ENCODE measurements around the gene HMCES.

DNA sequence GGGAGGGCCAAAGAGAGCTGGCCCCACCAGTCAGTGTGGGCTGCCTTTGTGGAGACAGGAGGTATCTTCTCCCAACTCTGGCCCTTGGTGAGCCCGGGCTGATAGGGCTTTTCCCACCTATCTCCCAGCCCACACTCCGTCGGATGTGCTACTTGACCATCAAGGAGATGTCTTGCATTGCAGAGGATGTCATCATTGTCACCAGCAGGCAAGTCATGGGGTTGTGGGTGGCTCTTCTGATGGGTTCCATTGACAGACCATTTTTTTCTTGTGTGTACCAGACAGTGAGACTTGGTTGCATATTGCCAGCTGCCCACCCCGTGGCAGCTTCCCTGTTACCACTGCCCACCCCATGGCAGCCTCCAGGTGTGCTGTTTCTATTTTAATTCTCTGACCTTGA is 25.9 kb upstream of the HMCES start:
- TF ChIP-seq, protein P1, sequence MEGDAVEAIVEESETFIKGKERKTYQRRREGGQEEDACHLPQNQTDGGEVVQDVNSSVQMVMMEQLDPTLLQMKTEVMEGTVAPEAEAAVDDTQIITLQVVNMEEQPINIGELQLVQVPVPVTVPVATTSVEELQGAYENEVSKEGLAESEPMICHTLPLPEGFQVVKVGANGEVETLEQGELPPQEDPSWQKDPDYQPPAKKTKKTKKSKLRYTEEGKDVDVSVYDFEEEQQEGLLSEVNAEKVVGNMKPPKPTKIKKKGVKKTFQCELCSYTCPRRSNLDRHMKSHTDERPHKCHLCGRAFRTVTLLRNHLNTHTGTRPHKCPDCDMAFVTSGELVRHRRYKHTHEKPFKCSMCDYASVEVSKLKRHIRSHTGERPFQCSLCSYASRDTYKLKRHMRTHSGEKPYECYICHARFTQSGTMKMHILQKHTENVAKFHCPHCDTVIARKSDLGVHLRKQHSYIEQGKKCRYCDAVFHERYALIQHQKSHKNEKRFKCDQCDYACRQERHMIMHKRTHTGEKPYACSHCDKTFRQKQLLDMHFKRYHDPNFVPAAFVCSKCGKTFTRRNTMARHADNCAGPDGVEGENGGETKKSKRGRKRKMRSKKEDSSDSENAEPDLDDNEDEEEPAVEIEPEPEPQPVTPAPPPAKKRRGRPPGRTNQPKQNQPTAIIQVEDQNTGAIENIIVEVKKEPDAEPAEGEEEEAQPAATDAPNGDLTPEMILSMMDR (conservative IDR thresholded peaks at IDR 0.05): no peak
- TF ChIP-seq ZFX (IDR thresholded peaks at IDR 0.05): no peak

Measured in C4-2B (cell line).